HG03460 (cell line): Measurements from ENCODE around the gene FBXL17.
A peak's percentile ranks its signal among the peaks of the same experiment; 100 is the strongest.
"Not testable (repeated sequence)": the region's sequence is repeated elsewhere in the genome, so short reads cannot be mapped to it uniquely, and the experiment has no call there.

Experiments
- ATAC-seq: cut with Tn5 transposase; IDR thresholded peaks from one replicate; pipeline ENCODE4 v1.9.1; 2021; ENCODE audit not compliant: unreplicated experiment

Gene FBXL17

DNA sequence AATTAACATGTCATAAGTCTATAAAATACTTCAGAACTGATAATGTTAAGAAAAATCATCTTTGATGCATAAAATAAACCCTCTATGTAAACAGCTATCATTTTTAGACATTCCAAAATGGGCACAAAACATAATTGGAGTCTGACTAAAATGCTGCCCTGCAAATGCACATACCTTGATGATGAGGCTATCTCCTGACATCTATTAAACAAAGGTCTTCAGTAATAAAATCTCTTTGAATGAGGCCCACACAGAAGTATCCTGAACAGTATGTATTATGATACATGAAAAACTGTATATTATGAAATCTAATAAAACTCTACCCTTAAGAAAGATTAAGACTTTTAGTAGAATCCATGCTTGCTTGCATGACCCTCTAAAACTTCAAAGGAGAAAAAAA, 66.1 kb downstream of the FBXL17 start:
- no peak for ATAC-seq

GRCh38 chr5:108312258-108312657, 69.6 kb downstream of the FBXL17 start:
- ATAC-seq = no peak

- no peak for ATAC-seq
Observed at GRCh38 chr5:108311682-108312081, 70.2 kb downstream of the FBXL17 start.

DNA sequence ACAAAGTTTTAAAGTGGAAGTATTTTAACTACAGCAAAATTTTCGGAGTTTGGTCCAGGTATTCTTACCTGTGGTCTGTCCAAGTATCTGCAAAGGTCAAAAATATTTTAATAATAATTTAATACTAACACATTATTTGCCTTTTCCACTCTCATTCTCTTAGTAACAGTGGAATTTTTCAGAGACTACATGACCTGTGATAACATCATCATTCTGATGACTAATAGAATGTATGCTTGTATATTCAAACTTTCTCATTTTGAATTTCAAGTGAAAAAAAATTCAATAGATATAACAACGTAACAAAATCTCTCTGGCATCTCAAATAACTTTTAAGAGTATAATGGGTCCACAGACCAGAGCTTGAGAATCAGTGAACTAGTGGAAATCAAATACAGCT, 78.3 kb downstream of the FBXL17 start:
- no peak for ATAC-seq

DNA sequence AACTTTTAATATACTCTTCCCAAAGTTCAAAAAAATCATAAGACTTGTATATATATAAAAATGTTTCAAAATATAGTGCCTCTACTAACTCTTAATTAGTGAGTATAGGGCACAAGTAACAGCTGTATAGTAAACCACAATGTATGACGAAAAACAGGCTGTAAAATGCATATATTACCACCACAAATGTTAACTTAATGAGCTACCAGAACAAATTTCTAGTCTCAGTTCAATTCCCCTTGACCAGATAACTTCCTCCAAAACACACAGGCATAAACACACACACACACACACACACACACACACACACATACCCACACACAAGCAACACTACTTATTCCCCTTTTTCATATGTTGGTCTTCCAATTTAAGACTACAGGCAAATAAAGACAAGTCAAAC, 78.8 kb downstream of the FBXL17 start:
- no peak for ATAC-seq

DNA sequence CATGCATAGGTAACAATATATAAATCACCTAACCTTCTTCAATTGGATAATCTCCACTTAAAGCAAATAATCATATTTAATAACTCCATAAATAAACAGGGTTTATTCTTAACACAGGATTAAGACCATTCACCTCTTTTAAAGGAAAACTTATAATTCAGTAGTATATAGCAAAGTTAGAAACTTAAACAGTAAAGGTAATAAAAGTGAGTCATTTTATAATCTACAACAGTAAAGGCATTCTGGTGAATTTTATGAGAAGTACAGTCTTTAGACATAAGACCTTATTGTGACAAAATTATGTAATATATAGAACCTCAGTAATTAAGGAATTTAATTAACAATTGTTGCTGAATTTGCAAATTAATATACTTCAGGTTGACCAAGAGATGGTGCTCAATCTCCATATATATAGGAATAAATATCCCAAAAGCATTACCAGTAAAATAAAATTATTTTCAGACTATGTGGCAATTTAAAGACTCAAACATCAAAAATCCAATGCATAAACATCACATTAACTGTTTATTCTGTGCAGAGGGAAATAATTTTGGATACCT, 84.8 kb downstream of the FBXL17 start:
- no peak for ATAC-seq

DNA sequence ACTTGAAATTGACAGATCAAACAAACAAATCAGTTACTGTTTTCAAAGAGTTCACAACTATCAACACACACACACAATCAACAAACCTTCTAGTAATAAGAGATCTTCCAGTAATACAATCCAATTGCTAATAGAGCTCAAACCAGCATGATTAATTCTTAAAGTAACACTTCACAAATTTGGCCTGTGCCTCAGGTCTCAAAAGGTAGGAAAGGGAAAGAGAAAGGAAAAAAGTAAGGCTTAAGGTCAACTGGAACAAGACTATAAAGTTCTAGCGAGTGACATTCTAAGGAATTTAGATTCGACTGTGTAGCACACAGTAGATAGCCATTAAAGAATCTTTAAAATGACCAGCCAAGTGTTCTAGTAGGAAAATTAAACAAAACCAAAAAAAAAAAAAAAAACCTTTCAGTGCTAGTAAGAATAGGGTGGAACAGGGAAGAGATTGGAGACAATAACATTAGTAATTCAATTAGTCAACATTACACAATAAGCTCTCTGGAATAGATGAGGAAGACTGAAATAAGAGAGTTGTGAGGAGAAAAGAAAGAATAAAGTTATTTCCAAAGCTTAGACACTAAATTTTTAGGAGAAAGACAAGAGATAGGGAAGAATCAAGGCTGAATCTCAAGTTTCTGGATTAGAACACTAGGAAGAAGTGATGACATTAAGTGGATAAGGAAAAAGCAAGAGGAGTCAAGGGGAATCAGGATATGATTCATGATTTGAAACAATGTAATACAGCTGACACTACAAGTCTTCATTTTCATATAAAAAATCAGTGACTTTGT, 86.1 kb downstream of the FBXL17 start:
- ATAC-seq = no peak

- ATAC-seq = no peak
Observed at GRCh38 chr5:108280960-108281569, 100.8 kb downstream of the FBXL17 start.

DNA sequence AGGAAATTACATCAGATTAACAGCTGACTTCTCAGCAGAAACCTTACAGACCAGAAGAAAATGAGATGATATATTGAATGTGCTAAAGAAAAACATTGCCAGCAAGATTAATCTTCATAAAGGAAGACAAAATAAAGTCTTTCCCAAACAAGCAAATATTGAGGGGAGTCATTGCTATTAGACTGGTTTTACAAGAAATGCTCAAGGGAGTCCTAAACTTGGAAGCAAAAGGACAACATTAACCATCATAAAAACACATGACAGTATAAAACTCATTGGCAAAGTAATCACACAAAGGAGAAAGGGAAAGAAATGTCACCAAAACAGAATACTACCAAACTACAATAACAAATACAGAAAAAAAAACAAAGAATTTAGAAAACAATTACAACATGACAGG, 101.7 kb downstream of the FBXL17 start:
- no peak for ATAC-seq

GRCh38 chr5:108278285-108279240, 103.3 kb downstream of the FBXL17 start:
- no peak for ATAC-seq

DNA sequence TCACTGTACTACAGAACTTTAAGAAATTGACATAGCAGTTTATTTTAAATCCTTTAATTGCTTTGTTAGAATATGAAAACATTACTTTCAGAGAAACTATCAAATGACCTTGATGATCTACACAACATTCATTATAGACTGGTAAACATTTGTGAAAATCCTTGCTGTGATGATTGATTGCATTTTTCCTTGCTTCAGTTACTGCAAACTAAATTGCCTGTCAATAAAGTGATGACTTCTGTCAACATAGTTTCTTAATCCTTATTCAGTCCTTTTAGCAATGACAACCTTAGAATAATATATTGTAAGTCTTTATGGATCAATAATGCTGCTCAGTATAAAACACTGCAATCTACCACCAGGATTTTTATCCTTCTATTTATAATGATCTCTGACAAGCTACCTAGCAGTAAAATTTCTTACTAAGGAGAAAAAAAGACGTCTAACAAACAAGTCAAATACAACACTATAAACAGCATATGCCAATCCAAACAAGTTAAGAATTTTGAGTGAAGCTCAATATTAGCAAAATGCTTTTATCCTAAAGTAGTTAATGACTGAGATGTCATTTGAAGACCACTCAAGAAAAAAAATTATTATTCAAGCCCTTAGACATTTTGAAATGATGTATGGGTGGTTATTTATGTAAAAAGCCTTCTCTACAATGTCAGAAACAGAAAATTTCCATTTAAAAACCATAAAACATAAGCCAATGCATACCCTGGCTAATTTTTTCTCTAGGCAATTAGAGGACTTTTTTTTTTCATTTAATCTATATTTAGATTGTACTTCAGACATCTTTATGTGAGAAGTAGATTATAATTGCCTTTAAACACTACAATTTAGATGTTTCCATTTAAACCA, 105.5 kb downstream of the FBXL17 start:
- no peak for ATAC-seq

GRCh38 chr5:108274080-108274479, 107.8 kb downstream of the FBXL17 start:
- ATAC-seq = not testable (repeated sequence)

- no peak for ATAC-seq
Observed at GRCh38 chr5:108271127-108271526, 110.8 kb downstream of the FBXL17 start.

DNA sequence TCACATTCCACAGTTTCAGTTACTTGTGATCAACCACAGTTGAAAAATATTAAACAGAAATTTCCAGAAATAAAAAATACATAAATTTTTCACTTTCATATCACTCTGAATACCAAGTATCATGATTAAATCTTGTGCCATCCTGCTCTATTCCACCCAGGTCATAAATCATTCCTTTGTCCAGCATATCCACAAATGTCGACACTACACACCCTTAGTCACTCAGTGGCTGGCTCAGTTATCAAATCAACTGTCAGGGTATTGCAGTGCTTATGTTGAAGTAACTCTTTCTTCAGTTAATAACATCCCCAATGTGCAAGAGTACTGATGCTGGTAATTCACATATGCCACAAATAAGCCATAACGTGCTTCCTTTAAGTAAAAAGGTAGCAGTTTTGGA, 115.7 kb downstream of the FBXL17 start:
- no peak for ATAC-seq

GRCh38 chr5:108264533-108264932, 117.4 kb downstream of the FBXL17 start:
- ATAC-seq = no peak

GRCh38 chr5:108263338-108263737, 118.6 kb downstream of the FBXL17 start:
- ATAC-seq = no peak

- no peak for ATAC-seq
Observed at GRCh38 chr5:108260858-108261170, 121.1 kb downstream of the FBXL17 start.

GRCh38 chr5:108260117-108260857, 121.6 kb downstream of the FBXL17 start:
- ATAC-seq = peak; percentile 96

DNA sequence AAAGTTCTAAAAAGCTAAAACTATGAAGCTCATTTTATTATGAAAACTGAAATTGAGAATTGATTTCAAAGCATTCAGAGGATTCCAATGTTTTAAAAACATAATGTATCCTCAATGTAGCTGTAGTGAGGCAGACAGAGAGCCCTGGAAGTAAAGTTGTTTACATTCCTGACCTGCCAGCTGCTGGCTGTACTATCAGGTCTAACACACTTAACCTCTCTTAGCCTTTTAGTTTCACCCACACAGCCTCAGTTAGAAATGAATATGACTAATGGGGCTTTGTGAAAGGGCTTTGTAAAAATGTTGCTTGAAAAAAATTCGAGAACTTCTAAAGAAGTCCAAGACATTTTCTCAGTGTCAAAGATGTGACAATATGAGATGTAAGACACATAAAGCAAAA, 122.6 kb downstream of the FBXL17 start:
- no peak for ATAC-seq

GRCh38 chr5:108257996-108258395, 123.9 kb downstream of the FBXL17 start:
- no peak for ATAC-seq
